ENCODE measurements around the gene CD82.

DNA sequence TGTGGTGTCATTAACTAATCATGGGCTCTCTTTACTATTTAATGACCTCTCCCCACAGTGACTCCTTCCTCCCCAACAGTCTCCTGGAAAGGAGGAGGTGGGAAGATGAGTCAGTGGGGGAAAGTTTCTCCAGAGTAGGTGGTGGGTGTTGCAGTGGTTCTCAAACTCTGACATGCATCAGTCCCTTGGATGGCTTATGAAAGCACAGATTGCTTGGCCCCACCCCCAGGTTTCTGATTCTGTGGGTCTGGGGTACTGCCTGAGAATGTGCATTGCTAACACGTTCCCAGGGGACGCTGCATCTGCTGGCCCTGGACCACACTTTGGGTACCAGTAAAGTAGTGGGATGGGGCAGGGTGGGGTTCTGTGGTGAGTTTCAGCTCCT, 9.8 kb downstream of the CD82 start:
- TF ChIP-seq, protein P1, sequence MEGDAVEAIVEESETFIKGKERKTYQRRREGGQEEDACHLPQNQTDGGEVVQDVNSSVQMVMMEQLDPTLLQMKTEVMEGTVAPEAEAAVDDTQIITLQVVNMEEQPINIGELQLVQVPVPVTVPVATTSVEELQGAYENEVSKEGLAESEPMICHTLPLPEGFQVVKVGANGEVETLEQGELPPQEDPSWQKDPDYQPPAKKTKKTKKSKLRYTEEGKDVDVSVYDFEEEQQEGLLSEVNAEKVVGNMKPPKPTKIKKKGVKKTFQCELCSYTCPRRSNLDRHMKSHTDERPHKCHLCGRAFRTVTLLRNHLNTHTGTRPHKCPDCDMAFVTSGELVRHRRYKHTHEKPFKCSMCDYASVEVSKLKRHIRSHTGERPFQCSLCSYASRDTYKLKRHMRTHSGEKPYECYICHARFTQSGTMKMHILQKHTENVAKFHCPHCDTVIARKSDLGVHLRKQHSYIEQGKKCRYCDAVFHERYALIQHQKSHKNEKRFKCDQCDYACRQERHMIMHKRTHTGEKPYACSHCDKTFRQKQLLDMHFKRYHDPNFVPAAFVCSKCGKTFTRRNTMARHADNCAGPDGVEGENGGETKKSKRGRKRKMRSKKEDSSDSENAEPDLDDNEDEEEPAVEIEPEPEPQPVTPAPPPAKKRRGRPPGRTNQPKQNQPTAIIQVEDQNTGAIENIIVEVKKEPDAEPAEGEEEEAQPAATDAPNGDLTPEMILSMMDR (conservative IDR thresholded peaks at IDR 0.05; ENCODE audit: low read depth, low read length): no peak
- TF ChIP-seq EZH2 (IDR thresholded peaks at IDR 0.05; ENCODE audit: borderline replicate concordance, low read depth, low read length, poor library complexity, severe bottlenecking): no peak

Measured in A673 (cell line).